NCI-H1436 treated with DMSO at 0.1 percent for 48 hours (cell line): ENCODE results near the gene CXCL6.

Experiments used
- DNase-seq: peaks from one replicate; lab custom pipeline; 2025; lab: John Stamatoyannopoulos, UW

CXCL6 gene

DNA sequence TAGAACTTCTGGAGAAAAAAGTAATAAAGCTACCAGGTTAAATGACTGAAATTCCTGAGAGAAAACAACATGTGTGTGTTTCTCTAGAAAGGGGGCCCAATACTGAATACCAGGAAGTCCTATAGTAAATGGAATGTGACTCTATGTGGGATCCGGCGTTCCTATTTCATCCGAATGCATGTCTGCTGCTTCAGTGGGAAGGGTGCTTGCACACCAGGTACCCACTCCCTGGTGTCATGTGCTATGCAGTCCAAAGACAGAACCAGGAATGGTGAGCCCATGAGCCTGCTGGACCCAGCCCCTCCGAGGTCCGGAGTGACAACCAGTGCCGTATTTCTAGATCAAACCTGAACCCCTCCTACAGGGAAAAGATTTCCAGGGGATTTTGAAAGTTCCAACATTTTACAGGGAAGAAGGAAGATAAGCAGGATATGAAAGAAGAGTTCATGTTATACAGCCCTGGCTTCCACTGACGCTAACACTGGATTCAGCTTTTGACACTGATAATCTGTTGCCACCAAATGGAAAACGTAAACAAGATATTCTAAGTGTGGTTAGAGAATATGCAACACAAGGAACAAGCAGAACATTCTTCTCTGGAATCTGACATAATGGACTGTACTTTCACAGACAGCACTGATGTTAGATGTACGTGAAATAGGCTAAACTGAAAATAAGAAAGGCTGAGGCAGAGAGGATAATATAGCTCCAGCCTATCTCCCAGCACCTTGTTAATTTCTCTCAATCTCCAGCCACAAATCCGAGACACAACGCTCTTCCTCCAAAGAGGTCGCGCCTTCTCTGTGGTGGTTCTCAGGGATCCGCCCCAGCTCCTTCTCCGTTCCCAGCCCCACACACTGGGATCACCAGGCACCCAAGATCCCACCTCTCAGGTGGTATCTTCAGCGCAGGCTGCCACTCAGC is 32.0 kb downstream of the CXCL6 start:
- DNase-seq = no peak

DNA sequence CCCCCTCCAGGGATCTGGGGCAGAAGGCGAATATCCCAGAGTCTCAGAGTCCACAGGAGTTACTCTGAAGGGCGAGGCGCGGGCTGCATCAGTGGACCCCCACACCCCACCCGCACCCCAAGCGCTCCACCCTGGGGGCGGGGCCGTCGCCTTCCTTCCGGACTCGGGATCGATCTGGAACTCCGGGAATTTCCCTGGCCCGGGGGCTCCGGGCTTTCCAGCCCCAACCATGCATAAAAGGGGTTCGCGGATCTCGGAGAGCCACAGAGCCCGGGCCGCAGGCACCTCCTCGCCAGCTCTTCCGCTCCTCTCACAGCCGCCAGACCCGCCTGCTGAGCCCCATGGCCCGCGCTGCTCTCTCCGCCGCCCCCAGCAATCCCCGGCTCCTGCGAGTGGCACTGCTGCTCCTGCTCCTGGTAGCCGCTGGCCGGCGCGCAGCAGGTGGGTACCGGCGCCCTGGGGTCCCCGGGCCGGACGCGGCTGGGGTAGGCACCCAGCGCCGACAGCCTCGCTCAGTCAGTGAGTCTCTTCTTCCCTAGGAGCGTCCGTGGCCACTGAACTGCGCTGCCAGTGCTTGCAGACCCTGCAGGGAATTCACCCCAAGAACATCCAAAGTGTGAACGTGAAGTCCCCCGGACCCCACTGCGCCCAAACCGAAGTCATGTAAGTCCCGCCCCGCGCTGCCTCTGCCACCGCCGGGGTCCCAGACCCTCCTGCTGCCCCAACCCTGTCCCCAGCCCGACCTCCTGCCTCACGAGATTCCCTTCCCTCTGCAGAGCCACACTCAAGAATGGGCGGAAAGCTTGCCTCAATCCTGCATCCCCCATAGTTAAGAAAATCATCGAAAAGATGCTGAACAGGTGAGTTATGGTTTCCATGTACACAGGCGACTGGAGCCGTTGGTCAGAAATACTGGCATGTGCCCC is 32.9 kb downstream of the CXCL6 start, which contains the start of gene CXCL1:
Gene CXCL1, plus strand, starts transcription at position 264 of the 926 bp plus-strand sequence. Its CDS starts 78 bp downstream, at position 342.
- DNase-seq = no peak

DNA sequence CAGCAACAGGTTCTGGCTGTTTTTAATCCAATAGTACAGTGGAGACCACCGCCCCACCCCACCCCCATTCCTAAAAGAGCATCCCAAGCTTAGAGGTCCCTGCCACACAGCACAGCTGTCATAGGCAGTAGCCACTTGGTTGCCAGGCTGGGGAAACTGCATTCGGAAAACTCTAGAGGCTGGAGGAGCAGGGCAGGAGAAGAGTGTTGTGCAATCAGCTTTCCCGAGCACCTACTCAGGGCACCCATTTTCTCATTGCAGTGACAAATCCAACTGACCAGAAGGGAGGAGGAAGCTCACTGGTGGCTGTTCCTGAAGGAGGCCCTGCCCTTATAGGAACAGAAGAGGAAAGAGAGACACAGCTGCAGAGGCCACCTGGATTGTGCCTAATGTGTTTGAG is 33.8 kb downstream of the CXCL6 start:
- no peak for DNase-seq

GRCh38 chr4:73870768-73871167 is 34.3 kb downstream of the CXCL6 start:
- DNase-seq = no peak

DNA sequence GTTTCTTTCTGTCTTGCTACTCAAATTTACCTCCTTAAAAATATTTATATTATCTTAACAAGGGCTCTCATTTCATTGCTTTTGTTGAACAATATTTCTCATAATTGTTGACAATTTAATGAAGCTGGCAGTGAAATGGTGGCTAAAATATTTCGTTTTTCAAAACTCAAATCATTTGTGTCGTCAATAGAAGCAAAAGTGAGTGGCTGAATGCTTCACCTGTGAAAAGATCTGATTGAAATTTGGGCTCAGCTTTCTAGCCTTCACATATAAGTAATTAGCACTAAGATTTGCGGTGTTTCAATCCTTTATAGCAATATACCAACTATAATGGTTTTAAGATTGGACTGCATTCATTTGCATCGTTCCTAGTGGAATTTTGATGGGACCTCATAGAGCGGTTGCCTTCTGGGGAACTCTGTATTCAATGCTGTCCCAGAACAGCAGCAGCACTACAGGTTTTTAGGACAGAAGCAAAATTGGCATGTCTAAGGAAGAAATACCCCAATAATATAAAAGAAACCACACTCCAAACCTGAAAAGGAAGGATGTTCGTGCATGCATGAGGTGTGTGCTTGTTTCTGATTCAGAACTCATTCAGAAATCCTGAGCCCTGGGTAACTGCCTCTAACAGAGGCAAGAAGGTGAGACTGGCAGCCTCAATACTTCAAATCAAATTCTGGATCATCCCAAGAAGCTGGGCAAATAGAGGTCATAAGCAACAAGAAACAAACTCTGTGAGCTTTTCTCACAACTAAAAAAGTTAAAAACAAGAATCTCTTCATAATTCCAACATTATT is 35.2 kb downstream of the CXCL6 start:
- DNase-seq = no peak

- no peak for DNase-seq
These were observed 36.0 kb downstream of the CXCL6 start for GRCh38 chr4:73872316-73873108.

DNA sequence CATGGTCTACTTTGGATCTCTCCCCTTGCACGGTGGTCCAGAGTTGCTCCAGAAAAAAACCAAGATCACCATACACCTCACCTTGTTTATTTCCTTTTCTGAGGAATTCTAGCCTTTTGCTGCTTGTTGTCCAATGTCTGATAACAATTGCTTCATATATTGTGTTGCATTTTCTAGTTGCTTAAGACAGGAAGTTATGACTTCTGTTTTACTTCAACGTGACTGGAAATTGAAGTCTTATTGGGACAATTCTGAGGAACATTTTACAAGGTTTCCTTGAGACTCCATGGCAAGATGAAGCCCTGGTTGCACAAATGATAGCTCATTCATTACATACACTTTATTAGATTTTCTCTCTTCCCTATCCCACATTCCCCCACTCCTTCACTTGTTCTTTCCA is 37.9 kb downstream of the CXCL6 start:
- DNase-seq = no peak

DNA sequence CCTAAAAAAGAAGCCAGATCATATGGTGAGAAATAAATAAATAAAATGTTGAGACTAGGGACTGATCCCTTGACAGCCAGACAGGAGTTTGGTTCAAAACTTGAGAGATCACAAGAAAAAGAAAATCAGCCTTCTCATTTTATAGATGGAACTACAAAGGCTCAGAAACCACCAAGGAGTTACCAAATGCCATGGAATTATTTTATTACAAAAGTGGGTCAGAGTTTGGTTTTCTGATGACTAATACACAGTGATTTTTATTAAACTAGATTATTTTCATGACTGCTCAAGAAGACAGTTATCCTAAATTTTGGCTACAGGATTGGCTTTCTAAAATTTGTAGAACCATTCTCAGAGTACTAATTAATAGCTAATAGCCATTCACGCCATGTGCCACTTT is 38.9 kb downstream of the CXCL6 start:
- no peak for DNase-seq

- DNase-seq = no peak
These were observed 46.8 kb downstream of the CXCL6 start for GRCh38 chr4:73883306-73883705.

- no peak for DNase-seq
These were observed 49.2 kb downstream of the CXCL6 start for GRCh38 chr4:73885574-73886267.
